Rectal smooth muscle tissue (tissue), 1 donor: ENCODE results near the gene ACBD5.
"Not testable (repeated sequence)": the region's sequence is repeated elsewhere in the genome, so short reads cannot be mapped to it uniquely, and the experiment has no call there.

Experiments
- H3K27ac ChIP-seq: one replicate; pipeline ENCODE4 v1.7.0; 2013; ENCODE audit warnings: low read depth, low read length, inconsistent platforms
- H3K27me3 ChIP-seq: one replicate; pipeline ENCODE4 v1.7.0; 2013; ENCODE audit warnings: low read length; ENCODE audit not compliant: control insufficient read depth, insufficient read depth
- H3K36me3 ChIP-seq: one replicate; pipeline ENCODE4 v1.7.0; 2013; ENCODE audit warnings: low read length; ENCODE audit not compliant: control insufficient read depth, insufficient read depth
- H3K4me1 ChIP-seq: one replicate; pipeline ENCODE4 v1.7.0; 2013; ENCODE audit warnings: low read length; ENCODE audit not compliant: control insufficient read depth, insufficient read depth
- H3K4me3 ChIP-seq: one replicate; pipeline ENCODE4 v1.7.0; 2013; ENCODE audit warnings: low read length
- H3K9ac ChIP-seq: one replicate; pipeline ENCODE4 v1.7.0; 2013; ENCODE audit warnings: low read length

The ACBD5 gene

GRCh38 chr10:27157150-27157549, 83.4 kb downstream of the ACBD5 start:
- Histone ChIP-seq H3K27me3 (no peaks in the 10 kb centered on the region), H3K9ac (no peak overlapping the region), H3K4me1 (peaks cover 18% of the 10 kb centered on the region), H3K36me3 (peaks cover 4% of the 10 kb centered on the region), H3K4me3 (no peak overlapping the region), H3K27ac (no peak overlapping the region)

GRCh38 chr10:27156566-27156965, 84.0 kb downstream of the ACBD5 start:
- H3K27ac ChIP-seq, H3K27me3 ChIP-seq, H3K4me3 ChIP-seq, H3K36me3 ChIP-seq, H3K9ac ChIP-seq: not testable (repeated sequence)
- peaks cover 18% of the 10 kb centered on the region for H3K4me1 ChIP-seq

GRCh38 chr10:27155066-27155754, 85.4 kb downstream of the ACBD5 start, which contains the start of gene MASTL:
TSS of gene MASTL (plus strand) at chr10:27155352. CDS start at chr10:27155427, 75 bp downstream.
- H3K4me1 ChIP-seq = peaks cover 18% of the 10 kb centered on the region
- peak within 1 kb of the TSS; percentile 100 for H3K9ac ChIP-seq
- H3K36me3 ChIP-seq = peaks cover 4% of the 10 kb centered on the region
- H3K27me3 ChIP-seq = no peaks in the 10 kb centered on the region
- peak within 1 kb of the TSS; percentile 100 for H3K27ac ChIP-seq
- H3K4me3 ChIP-seq = peak within 1 kb of the TSS; percentile 85

GRCh38 chr10:27153845-27154193, 86.8 kb downstream of the ACBD5 start:
- H3K9ac ChIP-seq = peak overlapping the region; percentile 100
- peaks cover 2% of the 10 kb centered on the region for H3K36me3 ChIP-seq
- peak overlapping the region; percentile 85 for H3K4me3 ChIP-seq
- H3K27ac ChIP-seq = peak overlapping the region; percentile 100
- no peaks in the 10 kb centered on the region for H3K27me3 ChIP-seq
- peaks cover 18% of the 10 kb centered on the region for H3K4me1 ChIP-seq

- Histone ChIP-seq H3K4me1 (peaks cover 18% of the 10 kb centered on the region), H3K27ac (no peak overlapping the region), H3K4me3 (peak overlapping the region; percentile 85), H3K36me3 (peaks cover under 1% of the 10 kb centered on the region), H3K27me3 (no peaks in the 10 kb centered on the region), H3K9ac (peak overlapping the region; percentile 100)
Observed at GRCh38 chr10:27153329-27153728, 87.3 kb downstream of the ACBD5 start.

GRCh38 chr10:27152687-27153086, 87.9 kb downstream of the ACBD5 start:
- Histone ChIP-seq H3K9ac (no peak overlapping the region), H3K27me3 (no peaks in the 10 kb centered on the region), H3K4me1 (peaks cover 18% of the 10 kb centered on the region), H3K27ac (no peak overlapping the region), H3K36me3 (peaks cover 5% of the 10 kb centered on the region), H3K4me3 (peak overlapping the region; percentile 85)

- H3K9ac ChIP-seq = no peak overlapping the region
- H3K27me3 ChIP-seq = no peaks in the 10 kb centered on the region
- peaks cover 12% of the 10 kb centered on the region for H3K36me3 ChIP-seq
- no peak overlapping the region for H3K27ac ChIP-seq
- no peak overlapping the region for H3K4me3 ChIP-seq
- H3K4me1 ChIP-seq = peaks cover 14% of the 10 kb centered on the region
Observed at GRCh38 chr10:27150261-27150660, 90.3 kb downstream of the ACBD5 start.

- Histone ChIP-seq H3K9ac (no peak overlapping the region), H3K4me1 (peaks cover 5% of the 10 kb centered on the region), H3K4me3 (no peak overlapping the region), H3K27me3 (no peaks in the 10 kb centered on the region), H3K27ac (no peak overlapping the region), H3K36me3 (peaks cover 12% of the 10 kb centered on the region)
Observed at GRCh38 chr10:27147701-27148100, 92.9 kb downstream of the ACBD5 start.

- Histone ChIP-seq H3K9ac (no peak overlapping the region), H3K36me3 (peaks cover 15% of the 10 kb centered on the region), H3K27me3 (no peaks in the 10 kb centered on the region), H3K4me3 (no peak overlapping the region), H3K27ac (no peak overlapping the region), H3K4me1 (no peaks in the 10 kb centered on the region)
Observed at GRCh38 chr10:27145937-27146336, 94.7 kb downstream of the ACBD5 start.
